ENCODE measurements around the gene COPA.
A peak's percentile ranks its signal among the peaks of the same experiment; 100 is the strongest.
"Not testable (repeated sequence)": the region's sequence is repeated elsewhere in the genome, so short reads cannot be mapped to it uniquely, and the experiment has no call there.

COPA gene

DNA sequence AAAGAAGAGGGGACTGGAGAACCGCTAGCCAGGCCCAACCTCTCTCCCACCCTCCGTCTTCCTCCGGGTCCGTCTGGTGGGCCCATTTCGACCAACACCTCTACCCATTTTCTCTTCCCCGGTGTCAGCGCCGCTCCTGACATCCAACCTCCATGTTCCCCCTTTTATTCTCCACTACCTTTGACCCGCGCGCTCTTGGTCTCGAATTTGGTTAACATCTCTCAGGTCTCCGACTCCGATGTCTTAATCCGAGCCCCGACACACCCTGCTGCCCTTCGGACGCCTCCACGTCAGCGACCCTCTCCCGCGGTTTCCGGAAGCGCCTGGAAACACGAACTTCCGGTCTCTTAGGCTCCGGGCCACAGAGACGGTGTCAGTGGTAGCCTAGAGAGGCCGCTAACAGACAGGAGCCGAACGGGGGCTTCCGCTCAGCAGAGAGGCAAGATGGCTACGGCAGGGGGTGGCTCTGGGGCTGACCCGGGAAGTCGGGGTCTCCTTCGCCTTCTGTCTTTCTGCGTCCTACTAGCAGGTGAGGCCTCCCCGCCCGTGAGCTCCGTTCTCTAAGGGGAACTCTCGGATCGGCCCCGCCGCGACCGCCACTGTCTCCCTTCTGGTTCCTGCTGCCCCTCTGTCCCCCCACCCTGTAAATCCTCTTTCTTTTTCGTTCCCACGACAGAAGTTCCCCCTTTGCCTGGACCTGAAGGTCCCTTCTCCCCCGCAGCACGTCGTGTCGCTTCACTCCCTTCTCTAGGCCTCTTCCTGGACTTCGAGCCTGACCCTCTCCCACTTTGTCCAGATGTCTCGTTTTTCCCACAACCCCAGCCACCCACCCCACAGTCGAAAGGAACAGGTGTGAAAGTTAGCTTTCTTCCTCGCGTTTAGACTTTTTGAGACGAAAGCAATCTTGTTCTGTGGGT is at the start of gene COPA, which contains the start of gene NCSTN:
COPA (minus strand) TSS at position 298 of the 917 bp plus-strand sequence; CDS start at position 218, 80 bp downstream.
NCSTN (plus strand) TSS at position 431 of the 917 bp plus-strand sequence; CDS start at position 445, 14 bp downstream.
- H3K9ac ChIP-seq (ENCODE audit: insufficient read length, low read depth) = peak within 1 kb of the TSS; percentile 92
- H3K4me1 ChIP-seq (ENCODE audit: insufficient read depth, insufficient read length) = no peaks in the 10 kb centered on the region
- no peaks in the 10 kb centered on the region for H3K27me3 ChIP-seq (ENCODE audit: insufficient read depth, insufficient read length)
- peak within 1 kb of the TSS; percentile 97 for H3K4me3 ChIP-seq (ENCODE audit: insufficient read length, low read depth)
- TF ChIP-seq SUZ12 (IDR thresholded peaks at IDR 0.05; ENCODE audit: extremely low read depth, insufficient read depth, insufficient read length) (no peak), YY1 (IDR thresholded peaks at IDR 0.05; ENCODE audit: insufficient read depth, insufficient read length) (peak; percentile 86), ZNF274 (IDR thresholded peaks at IDR 0.05; ENCODE audit: low read depth, low read length) (no peak)
- peaks cover 67% of the 10 kb centered on the region for H3K36me3 ChIP-seq (ENCODE audit: insufficient read depth, insufficient read length, low read length)
- peak; percentile 99 for DNase-seq (ENCODE audit: low read depth, low spot score)
- no peaks in the 10 kb centered on the region for H3K9me3 ChIP-seq (ENCODE audit: insufficient read depth, low read length)

DNA sequence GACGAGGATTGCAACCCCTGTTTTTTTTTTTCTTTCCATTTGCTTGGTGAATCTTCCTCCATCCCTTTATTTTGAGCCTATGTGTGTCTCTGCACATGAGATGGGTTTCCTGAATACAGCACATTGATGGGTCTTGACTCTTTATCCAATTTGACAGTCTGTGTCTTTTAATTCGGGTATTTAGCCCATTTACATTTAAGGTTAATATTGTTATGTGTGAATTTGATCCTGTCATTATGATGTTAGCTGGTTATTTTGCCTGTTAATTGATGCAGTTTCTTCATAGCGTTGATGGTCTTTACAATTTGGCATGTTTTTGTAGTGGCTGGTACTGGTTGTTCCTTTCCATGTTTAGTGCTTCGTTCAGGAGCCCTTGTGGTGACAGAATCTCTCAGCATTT is 45.4 kb upstream of the COPA start:
- not testable (repeated sequence) for H3K36me3 ChIP-seq (ENCODE audit: insufficient read depth, insufficient read length, low read length); H3K4me1 ChIP-seq (ENCODE audit: insufficient read depth, insufficient read length); H3K9ac ChIP-seq (ENCODE audit: insufficient read length, low read depth); H3K9me3 ChIP-seq (ENCODE audit: insufficient read depth, low read length); H3K27me3 ChIP-seq (ENCODE audit: insufficient read depth, insufficient read length); H3K4me3 ChIP-seq (ENCODE audit: insufficient read length, low read depth); DNase-seq (ENCODE audit: low read depth, low spot score)

- not testable (repeated sequence) for DNase-seq (ENCODE audit: low read depth, low spot score); H3K4me1 ChIP-seq (ENCODE audit: insufficient read depth, insufficient read length); H3K4me3 ChIP-seq (ENCODE audit: insufficient read length, low read depth); H3K36me3 ChIP-seq (ENCODE audit: insufficient read depth, insufficient read length, low read length); H3K27me3 ChIP-seq (ENCODE audit: insufficient read depth, insufficient read length); H3K9ac ChIP-seq (ENCODE audit: insufficient read length, low read depth); H3K9me3 ChIP-seq (ENCODE audit: insufficient read depth, low read length)
Observed at GRCh38 chr1:160384812-160385211, 41.8 kb upstream of the COPA start.

DNA sequence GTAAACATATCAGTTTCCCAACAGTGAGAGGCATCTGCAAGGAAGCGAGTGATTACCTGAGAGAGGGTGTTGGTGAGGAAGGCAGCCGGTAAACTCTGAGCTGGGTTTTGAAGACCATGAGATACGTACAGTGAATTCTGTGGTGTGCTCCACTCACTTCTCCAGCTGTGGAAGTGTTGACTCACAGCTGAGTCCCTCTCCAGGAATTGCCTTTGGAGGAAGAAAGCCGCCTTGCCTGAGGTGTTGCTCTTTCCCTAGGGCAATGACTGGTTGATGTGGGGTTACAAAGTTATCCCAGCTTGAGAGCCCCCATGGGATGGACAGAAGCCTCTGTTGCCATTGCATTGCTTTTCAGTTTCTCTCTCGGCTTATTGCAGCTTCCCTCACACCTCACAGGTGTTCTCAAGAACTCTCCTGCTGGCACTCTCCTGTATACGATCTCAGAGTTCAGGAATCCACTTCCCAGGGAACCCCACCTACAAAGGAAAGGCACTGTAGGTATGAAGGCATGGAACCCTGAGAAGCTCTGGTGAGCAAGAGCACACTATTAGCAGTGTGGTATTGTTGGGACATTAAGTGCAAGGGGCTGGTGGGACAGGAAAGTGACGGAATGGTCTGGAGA is 34.6 kb upstream of the COPA start:
- H3K9ac ChIP-seq (ENCODE audit: insufficient read length, low read depth) = peak overlapping the region; percentile 22
- TF ChIP-seq YY1 (IDR thresholded peaks at IDR 0.05; ENCODE audit: insufficient read depth, insufficient read length) = no peak
- no peak for TF ChIP-seq ZNF274 (IDR thresholded peaks at IDR 0.05; ENCODE audit: low read depth, low read length)
- TF ChIP-seq SUZ12 (IDR thresholded peaks at IDR 0.05; ENCODE audit: extremely low read depth, insufficient read depth, insufficient read length) = no peak

DNA sequence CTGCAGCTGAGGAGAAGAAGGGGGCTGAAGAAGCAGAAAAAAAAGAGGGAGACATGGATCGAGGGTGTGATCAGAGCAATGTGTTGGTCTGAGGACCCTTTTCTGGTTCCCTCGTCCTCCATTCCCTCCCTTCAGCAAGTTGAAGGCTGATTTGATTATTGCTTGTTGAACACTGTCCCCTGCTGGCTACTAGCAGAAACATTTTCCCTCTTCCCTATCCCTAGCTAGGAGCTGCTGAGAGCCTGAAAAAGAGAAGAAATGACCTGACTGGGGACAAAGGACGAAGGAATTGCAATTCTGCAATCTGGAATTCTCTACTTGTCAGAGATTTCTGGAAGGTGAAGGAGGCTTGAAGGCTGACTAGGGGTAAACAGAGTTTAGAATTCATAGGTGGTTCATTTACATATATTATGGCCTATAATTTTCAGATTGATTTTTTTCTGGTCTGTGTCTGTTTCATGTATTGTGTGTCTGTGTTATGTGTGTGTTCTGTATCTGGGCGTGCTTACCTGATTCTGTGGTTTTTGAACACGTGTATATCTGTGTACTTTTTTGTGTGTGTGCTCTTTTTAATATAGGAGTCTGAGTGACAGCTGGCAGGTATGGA is 33.6 kb upstream of the COPA start:
- Histone ChIP-seq H3K4me1 (ENCODE audit: insufficient read depth, insufficient read length) (peaks cover 31% of the 10 kb centered on the region), H3K4me3 (ENCODE audit: insufficient read length, low read depth) (no peak overlapping the region), H3K27me3 (ENCODE audit: insufficient read depth, insufficient read length) (no peaks in the 10 kb centered on the region), H3K9me3 (ENCODE audit: insufficient read depth, low read length) (no peaks in the 10 kb centered on the region), H3K9ac (ENCODE audit: insufficient read length, low read depth) (peak overlapping the region; percentile 28), H3K36me3 (ENCODE audit: insufficient read depth, insufficient read length, low read length) (no peaks in the 10 kb centered on the region)
- peak; percentile 91 for DNase-seq (ENCODE audit: low read depth, low spot score)
- no peak for TF ChIP-seq SUZ12 (IDR thresholded peaks at IDR 0.05; ENCODE audit: extremely low read depth, insufficient read depth, insufficient read length)
- no peak for TF ChIP-seq ZNF274 (IDR thresholded peaks at IDR 0.05; ENCODE audit: low read depth, low read length)
- no peak for TF ChIP-seq YY1 (IDR thresholded peaks at IDR 0.05; ENCODE audit: insufficient read depth, insufficient read length)

More for the DNA sequence above, 34.6 kb upstream of the COPA start:
- peaks cover 31% of the 10 kb centered on the region for H3K4me1 ChIP-seq (ENCODE audit: insufficient read depth, insufficient read length)
- no peak overlapping the region for H3K4me3 ChIP-seq (ENCODE audit: insufficient read length, low read depth)
- no peaks in the 10 kb centered on the region for H3K36me3 ChIP-seq (ENCODE audit: insufficient read depth, insufficient read length, low read length)
- DNase-seq (ENCODE audit: low read depth, low spot score) = no peak
- H3K9me3 ChIP-seq (ENCODE audit: insufficient read depth, low read length) = no peaks in the 10 kb centered on the region
- H3K27me3 ChIP-seq (ENCODE audit: insufficient read depth, insufficient read length) = no peaks in the 10 kb centered on the region

GRCh38 chr1:160375788-160376524 is 32.9 kb upstream of the COPA start:
- Histone ChIP-seq H3K9ac (ENCODE audit: insufficient read length, low read depth) (peak overlapping the region; percentile 57), H3K4me1 (ENCODE audit: insufficient read depth, insufficient read length) (peaks cover 35% of the 10 kb centered on the region), H3K4me3 (ENCODE audit: insufficient read length, low read depth) (peak overlapping the region; percentile 30), H3K36me3 (ENCODE audit: insufficient read depth, insufficient read length, low read length) (no peaks in the 10 kb centered on the region), H3K27me3 (ENCODE audit: insufficient read depth, insufficient read length) (no peaks in the 10 kb centered on the region), H3K9me3 (ENCODE audit: insufficient read depth, low read length) (no peaks in the 10 kb centered on the region)
- DNase-seq (ENCODE audit: low read depth, low spot score) = peak; percentile 92
- no peak for TF ChIP-seq ZNF274 (IDR thresholded peaks at IDR 0.05; ENCODE audit: low read depth, low read length)
- no peak for TF ChIP-seq YY1 (IDR thresholded peaks at IDR 0.05; ENCODE audit: insufficient read depth, insufficient read length)
- no peak for TF ChIP-seq SUZ12 (IDR thresholded peaks at IDR 0.05; ENCODE audit: extremely low read depth, insufficient read depth, insufficient read length)
